WTC11 (cell line): ENCODE measurements around the gene C20orf144.

Experiments used
- ELF4 ChIP-seq: sonication (generic); formaldehyde crosslinking; IDR thresholded peaks from 2 replicates; pipeline ENCODE4 v1.8.1; 2022; ENCODE audit warnings: low read depth, mild to moderate bottlenecking, moderate library complexity, missing genetic modification reagents
- GTF2I ChIP-seq: fragments of 250-450 bp; sonication (Bioruptor Pico); conservative IDR thresholded peaks from 2 replicates; pipeline ENCODE4 v1.4.0; 2021; ENCODE audit warnings: mild to moderate bottlenecking
- NFATC4 ChIP-seq: fragments of 250-450 bp; sonication (Bioruptor Pico); IDR thresholded peaks from 2 replicates; pipeline ENCODE4 v1.9.0; 2021; ENCODE audit warnings: mild to moderate bottlenecking
- NR1H2 ChIP-seq: sonication (generic); formaldehyde crosslinking; IDR thresholded peaks from 2 replicates; pipeline ENCODE4 v1.9.0; 2021; ENCODE audit warnings: mild to moderate bottlenecking, moderate library complexity, missing genetic modification reagents
- SP1 ChIP-seq: sonication (generic); formaldehyde crosslinking; conservative IDR thresholded peaks from 2 replicates; pipeline ENCODE4 v1.8.1; 2022; ENCODE audit warnings: missing genetic modification reagents
- TEAD4 ChIP-seq: sonication (generic); formaldehyde crosslinking; IDR thresholded peaks from 2 replicates; pipeline ENCODE4 v1.8.0; 2022; ENCODE audit warnings: mild to moderate bottlenecking, missing genetic modification reagents
- ZNF232 ChIP-seq: sonication (generic); formaldehyde crosslinking; IDR thresholded peaks from 2 replicates; pipeline ENCODE4 v1.8.0; 2022; ENCODE audit warnings: mild to moderate bottlenecking, missing genetic modification reagents
- ZNF317 ChIP-seq: sonication (generic); formaldehyde crosslinking; IDR thresholded peaks from 2 replicates; pipeline ENCODE4 v1.8.1; 2023; ENCODE audit warnings: low read depth, mild to moderate bottlenecking, moderate library complexity, missing genetic modification reagents, borderline replicate concordance
- TF ChIP-seq, protein P1 (sequence below): sonication (generic); formaldehyde crosslinking; IDR thresholded peaks from 2 replicates; pipeline ENCODE4 v1.8.0; 2022; ENCODE audit warnings: missing genetic modification reagents
- TF ChIP-seq, protein P2 (sequence below): fragments of 200-600 bp; IDR thresholded peaks from 2 replicates; pipeline ENCODE4 v1.8.0; 2022; ENCODE audit warnings: antibody characterized with exemption
- TF ChIP-seq, protein P3 (sequence below): sonication (generic); formaldehyde crosslinking; IDR thresholded peaks from 2 replicates; pipeline ENCODE4 v1.8.1; 2022; ENCODE audit warnings: mild to moderate bottlenecking, missing genetic modification reagents, moderate library complexity, borderline replicate concordance
- TF ChIP-seq, protein P4 (sequence below): sonication (generic); formaldehyde crosslinking; IDR thresholded peaks from 2 replicates; pipeline ENCODE4 v1.8.1; 2022; ENCODE audit warnings: low read depth, missing genetic modification reagents, borderline replicate concordance

DNA sequence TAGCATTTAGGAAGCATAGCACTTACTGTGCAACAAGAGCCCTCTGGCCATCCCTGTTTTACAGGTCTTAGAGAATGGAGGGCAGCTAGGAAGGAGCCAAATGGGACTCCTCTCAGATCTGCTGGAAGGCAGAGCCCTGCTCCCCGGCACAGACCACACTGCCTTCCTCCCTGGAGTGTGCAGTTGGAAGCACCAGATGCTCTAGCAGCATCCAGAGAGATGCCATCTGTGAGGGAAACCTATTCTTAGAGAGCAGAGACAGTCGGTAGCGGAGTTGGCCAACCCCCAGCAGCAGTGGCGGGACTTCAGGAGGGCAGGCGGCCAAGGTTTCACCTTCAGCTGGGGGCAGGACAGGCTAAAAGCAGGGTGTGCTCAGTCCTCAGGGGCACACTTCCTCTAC lies 40.7 kb downstream of the C20orf144 start:
- TF ChIP-seq, protein P1, sequence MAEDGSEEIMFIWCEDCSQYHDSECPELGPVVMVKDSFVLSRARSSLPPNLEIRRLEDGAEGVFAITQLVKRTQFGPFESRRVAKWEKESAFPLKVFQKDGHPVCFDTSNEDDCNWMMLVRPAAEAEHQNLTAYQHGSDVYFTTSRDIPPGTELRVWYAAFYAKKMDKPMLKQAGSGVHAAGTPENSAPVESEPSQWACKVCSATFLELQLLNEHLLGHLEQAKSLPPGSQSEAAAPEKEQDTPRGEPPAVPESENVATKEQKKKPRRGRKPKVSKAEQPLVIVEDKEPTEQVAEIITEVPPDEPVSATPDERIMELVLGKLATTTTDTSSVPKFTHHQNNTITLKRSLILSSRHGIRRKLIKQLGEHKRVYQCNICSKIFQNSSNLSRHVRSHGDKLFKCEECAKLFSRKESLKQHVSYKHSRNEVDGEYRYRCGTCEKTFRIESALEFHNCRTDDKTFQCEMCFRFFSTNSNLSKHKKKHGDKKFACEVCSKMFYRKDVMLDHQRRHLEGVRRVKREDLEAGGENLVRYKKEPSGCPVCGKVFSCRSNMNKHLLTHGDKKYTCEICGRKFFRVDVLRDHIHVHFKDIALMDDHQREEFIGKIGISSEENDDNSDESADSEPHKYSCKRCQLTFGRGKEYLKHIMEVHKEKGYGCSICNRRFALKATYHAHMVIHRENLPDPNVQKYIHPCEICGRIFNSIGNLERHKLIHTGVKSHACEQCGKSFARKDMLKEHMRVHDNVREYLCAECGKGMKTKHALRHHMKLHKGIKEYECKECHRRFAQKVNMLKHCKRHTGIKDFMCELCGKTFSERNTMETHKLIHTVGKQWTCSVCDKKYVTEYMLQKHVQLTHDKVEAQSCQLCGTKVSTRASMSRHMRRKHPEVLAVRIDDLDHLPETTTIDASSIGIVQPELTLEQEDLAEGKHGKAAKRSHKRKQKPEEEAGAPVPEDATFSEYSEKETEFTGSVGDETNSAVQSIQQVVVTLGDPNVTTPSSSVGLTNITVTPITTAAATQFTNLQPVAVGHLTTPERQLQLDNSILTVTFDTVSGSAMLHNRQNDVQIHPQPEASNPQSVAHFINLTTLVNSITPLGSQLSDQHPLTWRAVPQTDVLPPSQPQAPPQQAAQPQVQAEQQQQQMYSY (CRISPR knock-in tag) = no peak
- TF ChIP-seq ZNF317 (CRISPR knock-in tag) (no peak), ZNF232 (no peak), GTF2I (no peak), SP1 (CRISPR knock-in tag) (no peak), NR1H2 (CRISPR knock-in tag) (no peak), TEAD4 (no peak), ELF4 (CRISPR knock-in tag) (no peak), NFATC4 (CRISPR knock-in tag) (no peak)
- TF ChIP-seq, protein P2, sequence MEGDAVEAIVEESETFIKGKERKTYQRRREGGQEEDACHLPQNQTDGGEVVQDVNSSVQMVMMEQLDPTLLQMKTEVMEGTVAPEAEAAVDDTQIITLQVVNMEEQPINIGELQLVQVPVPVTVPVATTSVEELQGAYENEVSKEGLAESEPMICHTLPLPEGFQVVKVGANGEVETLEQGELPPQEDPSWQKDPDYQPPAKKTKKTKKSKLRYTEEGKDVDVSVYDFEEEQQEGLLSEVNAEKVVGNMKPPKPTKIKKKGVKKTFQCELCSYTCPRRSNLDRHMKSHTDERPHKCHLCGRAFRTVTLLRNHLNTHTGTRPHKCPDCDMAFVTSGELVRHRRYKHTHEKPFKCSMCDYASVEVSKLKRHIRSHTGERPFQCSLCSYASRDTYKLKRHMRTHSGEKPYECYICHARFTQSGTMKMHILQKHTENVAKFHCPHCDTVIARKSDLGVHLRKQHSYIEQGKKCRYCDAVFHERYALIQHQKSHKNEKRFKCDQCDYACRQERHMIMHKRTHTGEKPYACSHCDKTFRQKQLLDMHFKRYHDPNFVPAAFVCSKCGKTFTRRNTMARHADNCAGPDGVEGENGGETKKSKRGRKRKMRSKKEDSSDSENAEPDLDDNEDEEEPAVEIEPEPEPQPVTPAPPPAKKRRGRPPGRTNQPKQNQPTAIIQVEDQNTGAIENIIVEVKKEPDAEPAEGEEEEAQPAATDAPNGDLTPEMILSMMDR = no peak
- TF ChIP-seq, protein P3, sequence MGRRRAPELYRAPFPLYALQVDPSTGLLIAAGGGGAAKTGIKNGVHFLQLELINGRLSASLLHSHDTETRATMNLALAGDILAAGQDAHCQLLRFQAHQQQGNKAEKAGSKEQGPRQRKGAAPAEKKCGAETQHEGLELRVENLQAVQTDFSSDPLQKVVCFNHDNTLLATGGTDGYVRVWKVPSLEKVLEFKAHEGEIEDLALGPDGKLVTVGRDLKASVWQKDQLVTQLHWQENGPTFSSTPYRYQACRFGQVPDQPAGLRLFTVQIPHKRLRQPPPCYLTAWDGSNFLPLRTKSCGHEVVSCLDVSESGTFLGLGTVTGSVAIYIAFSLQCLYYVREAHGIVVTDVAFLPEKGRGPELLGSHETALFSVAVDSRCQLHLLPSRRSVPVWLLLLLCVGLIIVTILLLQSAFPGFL = no peak
- TF ChIP-seq, protein P4, sequence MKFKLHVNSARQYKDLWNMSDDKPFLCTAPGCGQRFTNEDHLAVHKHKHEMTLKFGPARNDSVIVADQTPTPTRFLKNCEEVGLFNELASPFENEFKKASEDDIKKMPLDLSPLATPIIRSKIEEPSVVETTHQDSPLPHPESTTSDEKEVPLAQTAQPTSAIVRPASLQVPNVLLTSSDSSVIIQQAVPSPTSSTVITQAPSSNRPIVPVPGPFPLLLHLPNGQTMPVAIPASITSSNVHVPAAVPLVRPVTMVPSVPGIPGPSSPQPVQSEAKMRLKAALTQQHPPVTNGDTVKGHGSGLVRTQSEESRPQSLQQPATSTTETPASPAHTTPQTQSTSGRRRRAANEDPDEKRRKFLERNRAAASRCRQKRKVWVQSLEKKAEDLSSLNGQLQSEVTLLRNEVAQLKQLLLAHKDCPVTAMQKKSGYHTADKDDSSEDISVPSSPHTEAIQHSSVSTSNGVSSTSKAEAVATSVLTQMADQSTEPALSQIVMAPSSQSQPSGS = no peak
